GM12878 (cell line): ENCODE measurements around the gene ART4. TPM values are rescaled to one million over a fixed set of nuclear protein-coding genes. Genes with fewer than 3 reads are reported as not detected.

Source experiments
- BMI1 ChIP-seq: fragments of 450-650 bp; IDR thresholded peaks from 2 replicates; pipeline ENCODE4 v1.6.1; 2016; ENCODE audit warnings: mild to moderate bottlenecking, moderate library complexity, borderline replicate concordance
- CBX5 ChIP-seq: sonication (generic); IDR thresholded peaks from 2 replicates; pipeline ENCODE4 v1.6.1; 2016; ENCODE audit warnings: low read depth, moderate library complexity, mild to moderate bottlenecking, inconsistent platforms
- EGR1 ChIP-seq, 2 experiments: IDR thresholded peaks; 1 replicate in 1 of 2; 2 replicates in 1 of 2; pipeline ENCODE4 v1.6.1; 2011 to 2012; ENCODE audit warnings: low read depth in 2 of 2, low read length in 2 of 2, borderline replicate concordance in 1 of 2, mild to moderate bottlenecking in 1 of 2, moderate library complexity in 1 of 2
- EZH2 ChIP-seq: IDR thresholded peaks from 2 replicates; pipeline ENCODE4 v1.6.1; 2012; ENCODE audit warnings: low read depth, mild to moderate bottlenecking, control low read depth, inconsistent platforms, low read length, borderline replicate concordance; ENCODE audit not compliant: control insufficient read depth
- FOS ChIP-seq: IDR thresholded peaks from 3 replicates; pipeline ENCODE4 v1.6.1; 2011; ENCODE audit warnings: borderline replicate concordance; ENCODE audit not compliant: insufficient read length; ENCODE audit errors: extremely low read depth
- SIX5 ChIP-seq: IDR thresholded peaks from 2 replicates; pipeline ENCODE4 v1.6.1; 2011; ENCODE audit warnings: mild to moderate bottlenecking, low read depth, low read length, moderate library complexity; ENCODE audit not compliant: severe bottlenecking
- SMAD1 ChIP-seq: fragments of 450-650 bp; IDR thresholded peaks from 2 replicates; pipeline ENCODE4 v1.6.1; 2018; ENCODE audit warnings: mild to moderate bottlenecking, low read depth; ENCODE audit not compliant: partially characterized antibody
- TBL1XR1 ChIP-seq: IDR thresholded peaks from 2 replicates; pipeline ENCODE4 v1.6.1; 2012; ENCODE audit warnings: low read depth, low read length, improper control_type of control experiment
- ZBED1 ChIP-seq: IDR thresholded peaks from 2 replicates; pipeline ENCODE4 v1.6.1; 2016; ENCODE audit warnings: borderline replicate concordance
- ZNF622 ChIP-seq: fragments of 450-650 bp; IDR thresholded peaks from 2 replicates; pipeline ENCODE4 v1.6.1; 2017; ENCODE audit warnings: mild to moderate bottlenecking, inconsistent platforms
- ZSCAN29 ChIP-seq: fragments of 450-650 bp; IDR thresholded peaks from 2 replicates; pipeline ENCODE4 v1.6.1; 2017; ENCODE audit warnings: mild to moderate bottlenecking, moderate library complexity
- ZZZ3 ChIP-seq: IDR thresholded peaks from 2 replicates; pipeline ENCODE4 v1.6.1; 2011; ENCODE audit warnings: low read depth; ENCODE audit not compliant: control insufficient read depth, insufficient read length
- polyA plus RNA-seq, 11 experiments: library from polyadenylated mRNA; depleted of rRNA in 4 of 11; unstranded in 6 of 11; stranded (reverse) in 5 of 11; fragments of >200 nt; fragmentation: Nextera tagmentation in 4 of 11; fragmentation: Illumina TruSeq in 1 of 11; extraction: Ambion mirVana in 4 of 11; extraction: Trizol in 1 of 11; gene quantifications; 1 replicate in 1 of 11; 2 replicates in 10 of 11; pipeline versions ENCODE4 v1.2.1 to v1.2.3, GENCODE V29; 2011 to 2016; ENCODE audit warnings: inconsistent platforms in 2 of 11, missing spikeins in 2 of 11, low read depth in 1 of 11
- total RNA-seq, 4 experiments: library from RNA; depleted of rRNA in 3 of 4; stranded (reverse); fragments of >200 nt in 3 of 4; fragmentation: Illumina TruSeq in 1 of 4; extraction: Trizol in 1 of 4; gene quantifications; 2 replicates each; pipeline versions ENCODE4 v1.2.1 to v1.2.3, GENCODE V29; 2013 to 2021
- TF ChIP-seq, protein P1 (sequence below): fragments of 450-650 bp; IDR thresholded peaks from 2 replicates; pipeline ENCODE4 v1.6.1; 2017; ENCODE audit warnings: mild to moderate bottlenecking, low read depth, inconsistent platforms; ENCODE audit not compliant: poor library complexity, severe bottlenecking
- TF ChIP-seq, protein P2 (sequence below), 3 experiments: IDR thresholded peaks in 2 of 3; conservative IDR thresholded peaks in 1 of 3; 2 replicates each; pipeline ENCODE4 v1.5.1; 2011; ENCODE audit warnings: low read depth in 3 of 3, low read length in 3 of 3, mild to moderate bottlenecking in 3 of 3, control low read depth in 2 of 3, moderate library complexity in 2 of 3, inconsistent platforms in 1 of 3, mixed read lengths in 1 of 3; ENCODE audit not compliant: control insufficient read depth in 2 of 3, insufficient read depth in 1 of 3; ENCODE audit errors: extremely low read depth in 1 of 3
- TF ChIP-seq, protein P3 (sequence below): fragments of 450-650 bp; IDR thresholded peaks from 2 replicates; pipeline ENCODE4 v1.6.1; 2014; ENCODE audit warnings: mild to moderate bottlenecking
- TF ChIP-seq, protein P4 (sequence below): fragments of 450-650 bp; IDR thresholded peaks from 2 replicates; pipeline ENCODE4 v1.6.1; 2016; ENCODE audit warnings: mild to moderate bottlenecking
- TF ChIP-seq, protein P5 (sequence below): IDR thresholded peaks from 2 replicates; pipeline ENCODE4 v1.6.1; 2011; ENCODE audit warnings: low read depth, mild to moderate bottlenecking, low read length, moderate library complexity, borderline replicate concordance; ENCODE audit errors: extremely low read depth

The ART4 gene
- total and polyA plus RNA-seq, 10 of the 15 experiments (the other 5 are each of a cell fraction or from before 2014, with no cell fraction given) = 0.02 TPM; not detected in 9

DNA sequence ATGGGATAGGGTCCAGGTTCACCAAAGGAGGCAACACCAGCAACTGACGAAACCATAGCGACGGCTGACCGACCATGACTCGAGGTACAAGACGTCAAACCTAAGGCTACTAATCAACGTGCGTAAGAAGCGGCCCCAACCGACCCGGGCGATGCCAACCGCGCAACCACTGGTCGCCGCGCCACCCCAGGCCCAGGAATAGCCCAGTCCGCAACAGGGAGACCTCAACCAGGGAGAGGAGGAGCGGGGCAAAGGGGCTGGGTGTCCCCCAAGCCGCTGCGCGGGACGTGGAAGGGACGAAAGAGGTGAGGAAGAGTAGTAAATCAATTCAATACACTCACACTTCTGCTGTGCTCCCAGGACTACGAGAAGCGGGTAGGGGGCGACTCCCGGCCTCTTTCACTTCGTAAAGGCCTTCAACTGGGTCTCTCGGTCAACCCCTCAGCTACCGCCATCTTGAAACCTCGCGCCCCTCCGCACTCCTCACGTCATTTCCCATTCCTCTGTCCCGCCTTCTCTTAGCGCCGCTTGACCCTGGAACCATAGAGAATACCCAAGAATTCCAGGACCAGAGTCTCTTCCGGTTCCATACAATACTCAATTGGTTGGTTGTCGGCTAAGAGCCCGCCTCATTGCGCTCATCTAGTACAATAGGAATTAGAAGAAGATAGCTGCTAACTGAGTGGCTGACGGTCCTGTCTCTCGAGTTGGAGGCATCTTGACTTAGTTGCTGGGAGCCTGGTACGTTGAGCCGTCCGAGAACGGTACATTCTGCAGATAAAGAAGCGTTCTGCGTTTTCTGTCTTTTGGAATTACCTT lies 40.1 kb downstream of the ART4 start, which contains the start of the genes C12orf60 and WBP11 (continued):
- TF ChIP-seq, protein P1, sequence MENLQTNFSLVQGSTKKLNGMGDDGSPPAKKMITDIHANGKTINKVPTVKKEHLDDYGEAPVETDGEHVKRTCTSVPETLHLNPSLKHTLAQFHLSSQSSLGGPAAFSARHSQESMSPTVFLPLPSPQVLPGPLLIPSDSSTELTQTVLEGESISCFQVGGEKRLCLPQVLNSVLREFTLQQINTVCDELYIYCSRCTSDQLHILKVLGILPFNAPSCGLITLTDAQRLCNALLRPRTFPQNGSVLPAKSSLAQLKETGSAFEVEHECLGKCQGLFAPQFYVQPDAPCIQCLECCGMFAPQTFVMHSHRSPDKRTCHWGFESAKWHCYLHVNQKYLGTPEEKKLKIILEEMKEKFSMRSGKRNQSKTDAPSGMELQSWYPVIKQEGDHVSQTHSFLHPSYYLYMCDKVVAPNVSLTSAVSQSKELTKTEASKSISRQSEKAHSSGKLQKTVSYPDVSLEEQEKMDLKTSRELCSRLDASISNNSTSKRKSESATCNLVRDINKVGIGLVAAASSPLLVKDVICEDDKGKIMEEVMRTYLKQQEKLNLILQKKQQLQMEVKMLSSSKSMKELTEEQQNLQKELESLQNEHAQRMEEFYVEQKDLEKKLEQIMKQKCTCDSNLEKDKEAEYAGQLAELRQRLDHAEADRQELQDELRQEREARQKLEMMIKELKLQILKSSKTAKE = no peak
- TF ChIP-seq, protein P2, sequence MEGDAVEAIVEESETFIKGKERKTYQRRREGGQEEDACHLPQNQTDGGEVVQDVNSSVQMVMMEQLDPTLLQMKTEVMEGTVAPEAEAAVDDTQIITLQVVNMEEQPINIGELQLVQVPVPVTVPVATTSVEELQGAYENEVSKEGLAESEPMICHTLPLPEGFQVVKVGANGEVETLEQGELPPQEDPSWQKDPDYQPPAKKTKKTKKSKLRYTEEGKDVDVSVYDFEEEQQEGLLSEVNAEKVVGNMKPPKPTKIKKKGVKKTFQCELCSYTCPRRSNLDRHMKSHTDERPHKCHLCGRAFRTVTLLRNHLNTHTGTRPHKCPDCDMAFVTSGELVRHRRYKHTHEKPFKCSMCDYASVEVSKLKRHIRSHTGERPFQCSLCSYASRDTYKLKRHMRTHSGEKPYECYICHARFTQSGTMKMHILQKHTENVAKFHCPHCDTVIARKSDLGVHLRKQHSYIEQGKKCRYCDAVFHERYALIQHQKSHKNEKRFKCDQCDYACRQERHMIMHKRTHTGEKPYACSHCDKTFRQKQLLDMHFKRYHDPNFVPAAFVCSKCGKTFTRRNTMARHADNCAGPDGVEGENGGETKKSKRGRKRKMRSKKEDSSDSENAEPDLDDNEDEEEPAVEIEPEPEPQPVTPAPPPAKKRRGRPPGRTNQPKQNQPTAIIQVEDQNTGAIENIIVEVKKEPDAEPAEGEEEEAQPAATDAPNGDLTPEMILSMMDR (IDR thresholded peaks at IDR 0.05 in 2 of 3, conservative IDR thresholded peaks at IDR 0.05 in 1 of 3; ENCODE audit: control insufficient read depth in 2 of 3, extremely low read depth in 1 of 3, insufficient read depth in 1 of 3, low read depth in 3 of 3, low read length in 3 of 3) = no peak
- TF ChIP-seq TBL1XR1 (no peak), ZZZ3 (no peak), SMAD1 (peak; percentile 63), BMI1 (peak; percentile 25; the same call in 1 of the 2 replicates), ZBED1 (no peak), EGR1 (IDR thresholded peaks at IDR 0.05; ENCODE audit: borderline replicate concordance in 1 of 2, low read depth in 2 of 2, low read length in 2 of 2) (no peak), EZH2 (no peak), SIX5 (peak; percentile 31), CBX5 (0 out of 2 replicates have a peak, but pooled peaks have one; percentile 27), ZNF622 (no peak), FOS (no peak), ZSCAN29 (no peak)
- TF ChIP-seq, protein P3, sequence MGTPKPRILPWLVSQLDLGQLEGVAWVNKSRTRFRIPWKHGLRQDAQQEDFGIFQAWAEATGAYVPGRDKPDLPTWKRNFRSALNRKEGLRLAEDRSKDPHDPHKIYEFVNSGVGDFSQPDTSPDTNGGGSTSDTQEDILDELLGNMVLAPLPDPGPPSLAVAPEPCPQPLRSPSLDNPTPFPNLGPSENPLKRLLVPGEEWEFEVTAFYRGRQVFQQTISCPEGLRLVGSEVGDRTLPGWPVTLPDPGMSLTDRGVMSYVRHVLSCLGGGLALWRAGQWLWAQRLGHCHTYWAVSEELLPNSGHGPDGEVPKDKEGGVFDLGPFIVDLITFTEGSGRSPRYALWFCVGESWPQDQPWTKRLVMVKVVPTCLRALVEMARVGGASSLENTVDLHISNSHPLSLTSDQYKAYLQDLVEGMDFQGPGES = no peak; the same call in none of the 2 replicates
- TF ChIP-seq, protein P4, sequence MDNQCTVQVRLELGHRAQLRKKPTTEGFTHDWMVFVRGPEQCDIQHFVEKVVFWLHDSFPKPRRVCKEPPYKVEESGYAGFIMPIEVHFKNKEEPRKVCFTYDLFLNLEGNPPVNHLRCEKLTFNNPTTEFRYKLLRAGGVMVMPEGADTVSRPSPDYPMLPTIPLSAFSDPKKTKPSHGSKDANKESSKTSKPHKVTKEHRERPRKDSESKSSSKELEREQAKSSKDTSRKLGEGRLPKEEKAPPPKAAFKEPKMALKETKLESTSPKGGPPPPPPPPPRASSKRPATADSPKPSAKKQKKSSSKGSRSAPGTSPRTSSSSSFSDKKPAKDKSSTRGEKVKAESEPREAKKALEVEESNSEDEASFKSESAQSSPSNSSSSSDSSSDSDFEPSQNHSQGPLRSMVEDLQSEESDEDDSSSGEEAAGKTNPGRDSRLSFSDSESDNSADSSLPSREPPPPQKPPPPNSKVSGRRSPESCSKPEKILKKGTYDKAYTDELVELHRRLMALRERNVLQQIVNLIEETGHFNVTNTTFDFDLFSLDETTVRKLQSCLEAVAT = 0 out of 2 replicates have a peak, but pooled peaks have one; percentile 57
- TF ChIP-seq, protein P5, sequence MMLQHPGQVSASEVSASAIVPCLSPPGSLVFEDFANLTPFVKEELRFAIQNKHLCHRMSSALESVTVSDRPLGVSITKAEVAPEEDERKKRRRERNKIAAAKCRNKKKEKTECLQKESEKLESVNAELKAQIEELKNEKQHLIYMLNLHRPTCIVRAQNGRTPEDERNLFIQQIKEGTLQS = no peak
